RWPE2 (cell line): ENCODE measurements around the gene STAMBPL1.

Experiments
- ATAC-seq: fragments of 200-7000 bp; cut with Tn5 transposase; 3 replicates; pipeline ENCODE4 v1.9.1; 2021; ENCODE audit warnings: low read depth
- DNase-seq: peaks from one replicate; pipeline ENCODE4 v3.0.0-alpha.2; 2020; ENCODE audit warnings: low spot score
- H3K27ac ChIP-seq: fragments of 450-650 bp; 2 replicates; pipeline ENCODE4 v1.5.1; 2017; ENCODE audit warnings: mild to moderate bottlenecking; ENCODE audit not compliant: poor library complexity, severe bottlenecking
- H3K27me3 ChIP-seq: fragments of 250-450 bp; sonication (Bioruptor Pico); 2 replicates; pipeline ENCODE4 v1.5.1; 2021; ENCODE audit warnings: mild to moderate bottlenecking, moderate library complexity; ENCODE audit not compliant: insufficient read depth, poor library complexity, severe bottlenecking
- H3K36me3 ChIP-seq: fragments of 250-450 bp; sonication (Bioruptor Pico); 2 replicates; pipeline ENCODE4 v1.5.1; 2020; ENCODE audit warnings: low read depth, mild to moderate bottlenecking, moderate library complexity
- H3K4me1 ChIP-seq: fragments of 250-450 bp; sonication (Bioruptor Pico); 2 replicates; pipeline ENCODE4 v1.5.1; 2021; ENCODE audit warnings: mild to moderate bottlenecking, moderate library complexity; ENCODE audit not compliant: insufficient read depth, poor library complexity, severe bottlenecking
- H3K4me3 ChIP-seq: fragments of 250-450 bp; sonication (Bioruptor Pico); 2 replicates; pipeline ENCODE4 v1.5.1; 2021; ENCODE audit warnings: mild to moderate bottlenecking, moderate library complexity; ENCODE audit not compliant: severe bottlenecking
- H3K9me3 ChIP-seq: fragments of 250-450 bp; sonication (Bioruptor Pico); 2 replicates; pipeline ENCODE4 v1.5.1; 2021; ENCODE audit warnings: mild to moderate bottlenecking, moderate library complexity; ENCODE audit not compliant: severe bottlenecking
- TF ChIP-seq, protein P1 (sequence below): fragments of 450-650 bp; IDR thresholded peaks from one replicate; pipeline ENCODE4 v1.5.1; 2017; ENCODE audit warnings: mild to moderate bottlenecking, moderate library complexity; ENCODE audit not compliant: poor library complexity, severe bottlenecking

Gene STAMBPL1

DNA sequence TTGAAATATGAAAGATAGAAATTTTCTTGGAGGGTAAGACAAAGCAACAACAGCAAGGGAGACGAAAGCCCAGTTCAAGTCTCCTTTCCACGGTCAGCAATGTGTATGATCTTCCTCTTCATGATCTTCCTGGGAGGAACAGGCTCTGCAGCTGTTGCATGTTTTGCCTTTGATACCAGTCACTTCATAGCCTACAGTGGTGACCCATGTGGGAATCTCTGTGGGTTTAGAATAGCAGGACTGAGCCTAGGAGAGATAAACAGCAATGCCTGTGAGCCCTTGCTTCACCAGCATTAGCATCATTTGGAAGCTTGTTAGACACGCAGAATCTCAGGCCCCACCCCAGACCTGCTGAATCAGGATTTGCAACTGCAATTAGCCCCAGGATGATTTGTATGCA lies 31.8 kb downstream of the STAMBPL1 start:
- no peak for ATAC-seq
- TF ChIP-seq, protein P1, sequence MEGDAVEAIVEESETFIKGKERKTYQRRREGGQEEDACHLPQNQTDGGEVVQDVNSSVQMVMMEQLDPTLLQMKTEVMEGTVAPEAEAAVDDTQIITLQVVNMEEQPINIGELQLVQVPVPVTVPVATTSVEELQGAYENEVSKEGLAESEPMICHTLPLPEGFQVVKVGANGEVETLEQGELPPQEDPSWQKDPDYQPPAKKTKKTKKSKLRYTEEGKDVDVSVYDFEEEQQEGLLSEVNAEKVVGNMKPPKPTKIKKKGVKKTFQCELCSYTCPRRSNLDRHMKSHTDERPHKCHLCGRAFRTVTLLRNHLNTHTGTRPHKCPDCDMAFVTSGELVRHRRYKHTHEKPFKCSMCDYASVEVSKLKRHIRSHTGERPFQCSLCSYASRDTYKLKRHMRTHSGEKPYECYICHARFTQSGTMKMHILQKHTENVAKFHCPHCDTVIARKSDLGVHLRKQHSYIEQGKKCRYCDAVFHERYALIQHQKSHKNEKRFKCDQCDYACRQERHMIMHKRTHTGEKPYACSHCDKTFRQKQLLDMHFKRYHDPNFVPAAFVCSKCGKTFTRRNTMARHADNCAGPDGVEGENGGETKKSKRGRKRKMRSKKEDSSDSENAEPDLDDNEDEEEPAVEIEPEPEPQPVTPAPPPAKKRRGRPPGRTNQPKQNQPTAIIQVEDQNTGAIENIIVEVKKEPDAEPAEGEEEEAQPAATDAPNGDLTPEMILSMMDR: no peak
- no peak for DNase-seq

DNA sequence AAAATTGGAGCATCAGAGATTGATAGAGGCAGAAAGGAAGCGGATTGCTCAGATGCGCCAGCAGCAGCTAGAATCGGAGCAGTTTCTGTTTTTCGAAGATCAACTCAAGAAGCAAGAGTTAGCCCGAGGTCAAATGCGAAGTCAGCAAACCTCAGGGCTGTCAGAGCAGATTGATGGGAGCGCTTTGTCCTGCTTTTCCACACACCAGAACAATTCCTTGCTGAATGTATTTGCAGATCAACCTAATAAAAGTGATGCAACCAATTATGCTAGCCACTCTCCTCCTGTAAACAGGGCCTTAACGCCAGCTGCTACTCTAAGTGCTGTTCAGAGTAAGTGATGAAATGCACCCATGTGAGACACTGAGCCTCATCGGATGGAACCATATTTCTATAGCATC lies 33.1 kb downstream of the STAMBPL1 start:
- DNase-seq (no peak), ATAC-seq (no peak)
- H3K36me3 ChIP-seq: no peaks in the 10 kb centered on the region
- no peaks in the 10 kb centered on the region for H3K27me3 ChIP-seq
- no peaks in the 10 kb centered on the region for H3K9me3 ChIP-seq
- H3K4me1 ChIP-seq: no peaks in the 10 kb centered on the region
- TF ChIP-seq, protein P1: no peak
- no peak overlapping the region for H3K27ac ChIP-seq
- H3K4me3 ChIP-seq: no peak overlapping the region

More for the DNA sequence above, 31.8 kb downstream of the STAMBPL1 start:
- Histone ChIP-seq H3K9me3 (no peaks in the 10 kb centered on the region), H3K4me1 (no peaks in the 10 kb centered on the region), H3K27ac (no peak overlapping the region), H3K36me3 (no peaks in the 10 kb centered on the region), H3K27me3 (no peaks in the 10 kb centered on the region), H3K4me3 (no peak overlapping the region)

DNA sequence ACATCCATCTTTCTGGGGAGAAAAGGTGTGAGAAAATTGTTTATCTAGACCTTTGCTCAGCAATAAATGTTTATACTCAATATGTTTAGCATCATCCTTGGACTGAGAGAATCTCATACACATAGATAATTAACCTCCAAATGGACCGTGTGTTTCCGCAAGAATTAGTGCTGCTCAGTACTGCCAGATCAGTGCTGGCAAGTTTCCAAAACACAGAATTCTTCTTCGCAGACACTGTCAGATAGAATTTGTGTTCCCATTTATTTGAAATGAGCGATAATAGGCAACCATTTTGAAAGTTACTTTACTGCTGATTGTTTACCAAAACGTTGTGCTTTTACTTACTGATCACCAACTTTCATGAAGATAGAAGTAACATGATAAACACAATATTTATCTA lies 33.7 kb downstream of the STAMBPL1 start:
- no peaks in the 10 kb centered on the region for H3K9me3 ChIP-seq
- no peak overlapping the region for H3K27ac ChIP-seq
- TF ChIP-seq, protein P1: no peak
- H3K4me1 ChIP-seq: no peaks in the 10 kb centered on the region
- H3K4me3 ChIP-seq: no peak overlapping the region
- ATAC-seq (no peak), DNase-seq (no peak)
- H3K27me3 ChIP-seq: no peaks in the 10 kb centered on the region
- H3K36me3 ChIP-seq: no peaks in the 10 kb centered on the region

DNA sequence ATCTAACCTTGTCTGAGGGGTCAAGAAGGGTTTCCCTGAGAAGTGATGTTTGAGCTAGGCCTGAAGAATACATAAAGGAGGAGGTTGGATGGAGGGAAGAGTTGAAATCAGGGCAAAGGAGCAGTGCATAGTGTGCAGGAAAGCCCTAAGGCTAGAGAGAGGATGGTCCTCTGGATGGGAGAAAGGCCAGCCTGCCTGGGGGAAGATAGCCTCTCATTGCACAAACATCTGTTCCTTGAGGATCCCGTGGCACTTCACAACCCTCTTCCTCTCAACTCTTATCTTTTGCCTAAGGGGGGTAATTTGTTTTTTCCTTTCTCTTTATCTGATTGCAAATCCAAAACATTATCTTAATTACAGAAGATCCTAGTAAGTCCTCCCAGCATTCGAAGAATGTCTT lies 35.7 kb downstream of the STAMBPL1 start:
- DNase-seq (no peak), ATAC-seq (no peak)
- no peaks in the 10 kb centered on the region for H3K9me3 ChIP-seq
- no peak overlapping the region for H3K4me3 ChIP-seq
- H3K36me3 ChIP-seq: no peaks in the 10 kb centered on the region
- H3K4me1 ChIP-seq: peaks cover under 1% of the 10 kb centered on the region
- H3K27me3 ChIP-seq: no peaks in the 10 kb centered on the region
- no peak overlapping the region for H3K27ac ChIP-seq
- TF ChIP-seq, protein P1: no peak

DNA sequence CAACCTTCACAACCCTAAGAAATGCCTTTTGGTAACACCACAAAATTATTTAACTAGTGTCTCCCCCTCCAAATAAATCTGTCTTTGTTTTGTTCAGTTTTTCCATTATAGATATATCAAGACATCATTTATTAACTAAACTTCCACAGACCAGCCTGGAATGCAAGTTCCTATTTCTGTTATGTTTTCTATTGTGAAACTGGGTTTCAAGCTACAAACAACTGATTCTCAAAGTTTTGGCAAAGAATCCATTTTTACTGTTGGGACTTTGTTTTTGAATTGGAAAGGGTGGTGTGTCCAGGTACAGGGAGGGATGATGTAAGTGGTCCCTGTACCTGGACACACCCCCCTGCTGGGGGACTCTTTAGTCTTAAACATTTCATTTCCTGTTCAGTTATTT lies 36.2 kb downstream of the STAMBPL1 start:
- no peak for DNase-seq
- no peaks in the 10 kb centered on the region for H3K27me3 ChIP-seq
- H3K4me3 ChIP-seq: no peak overlapping the region
- TF ChIP-seq, protein P1: no peak
- ATAC-seq: no peak
- no peaks in the 10 kb centered on the region for H3K36me3 ChIP-seq
- no peak overlapping the region for H3K27ac ChIP-seq
- no peaks in the 10 kb centered on the region for H3K9me3 ChIP-seq
- peaks cover 3% of the 10 kb centered on the region for H3K4me1 ChIP-seq
